COR-L47 (cell line): ENCODE measurements around the gene MMP21.

Experiments used
- DNase-seq: peaks from one replicate; lab custom pipeline; 2025; lab: John Stamatoyannopoulos, UW

MMP21 gene

DNA sequence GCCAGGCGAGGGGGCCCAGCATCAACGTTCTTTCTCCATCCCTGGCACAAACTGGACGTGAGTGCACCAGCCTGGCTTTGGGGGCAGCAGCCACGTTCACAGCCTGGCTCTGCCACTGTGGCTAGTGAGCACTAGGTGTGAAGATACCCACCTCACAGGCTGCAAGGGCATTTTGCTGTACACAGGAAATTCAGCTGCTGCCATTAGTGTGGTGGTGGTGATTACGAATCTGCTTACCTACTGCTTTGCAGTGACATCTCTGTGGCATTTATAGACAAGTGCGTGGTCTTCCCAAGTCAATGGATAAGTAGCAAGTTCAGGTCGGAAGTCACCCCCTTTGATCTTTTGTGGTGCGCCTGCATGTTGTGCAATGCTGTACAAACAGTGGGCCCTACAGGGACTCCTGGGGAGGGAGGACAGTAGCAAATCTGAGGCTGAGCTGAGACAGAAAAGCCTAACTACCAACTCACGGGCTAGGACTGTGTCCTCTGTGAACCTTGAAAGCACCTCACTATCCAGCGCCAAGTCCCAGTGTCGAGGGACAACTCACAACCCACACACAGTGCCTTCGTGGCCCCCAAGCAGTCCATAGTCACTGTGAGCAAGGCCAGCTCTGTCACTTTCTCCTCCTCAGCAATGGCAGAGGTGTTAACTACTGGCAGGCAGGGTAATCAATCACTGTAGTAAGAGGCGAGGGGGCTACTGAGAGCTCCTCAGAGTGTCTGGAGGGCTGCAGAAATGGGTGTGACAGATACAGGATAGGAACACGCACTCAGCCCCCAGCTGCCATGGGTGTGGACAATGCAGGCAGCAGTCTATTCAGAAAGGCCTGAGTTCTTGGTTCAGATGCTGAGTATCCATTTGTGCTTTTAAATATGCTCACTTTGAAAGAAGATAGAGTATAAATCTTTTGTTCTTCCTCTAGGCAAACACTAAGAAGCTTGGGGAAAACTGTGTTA lies 17.0 kb upstream of the MMP21 start:
- no peak for DNase-seq

DNA sequence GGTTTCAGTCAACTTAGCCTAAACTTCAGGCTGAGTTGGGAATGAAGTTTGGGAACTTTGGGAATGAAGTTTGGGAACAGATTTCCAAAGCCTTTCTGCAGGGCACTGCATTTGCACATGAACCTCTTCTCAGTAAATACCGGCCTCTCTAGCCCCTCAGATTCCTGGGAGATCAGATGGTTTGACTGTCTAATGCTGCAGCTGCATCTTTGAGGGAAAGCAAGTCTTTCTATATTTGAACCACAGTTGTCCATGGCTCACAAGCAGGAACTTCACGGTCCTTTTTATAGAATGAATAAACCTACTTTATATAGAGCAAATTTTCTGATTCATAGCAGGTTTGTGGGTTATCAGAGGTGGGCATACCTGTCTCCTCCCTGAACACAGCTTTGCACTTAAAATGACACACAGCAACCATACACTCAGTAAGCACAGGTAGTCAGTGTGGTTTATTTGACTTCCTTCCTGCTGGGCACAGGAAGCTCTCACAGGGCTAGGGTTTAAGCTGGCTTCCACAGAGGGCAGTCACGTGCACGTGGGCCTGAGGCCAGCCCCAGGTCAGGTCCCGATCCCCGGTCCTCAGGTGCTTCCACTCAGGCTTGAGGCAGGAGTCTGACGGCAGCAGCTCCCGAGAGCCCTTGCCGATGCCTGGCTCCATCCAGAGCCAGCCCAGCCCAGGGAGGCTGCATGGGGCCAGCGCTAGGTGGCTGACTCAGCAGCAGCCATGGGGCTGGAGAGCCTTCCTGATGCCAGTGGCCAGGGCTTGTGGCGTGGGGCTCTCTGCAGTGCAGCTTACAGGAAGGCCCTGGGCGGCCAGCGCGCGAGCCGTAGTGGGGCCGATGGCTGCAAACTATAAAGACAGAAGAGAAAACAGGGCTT lies 12.8 kb upstream of the MMP21 start:
- no peak for DNase-seq

DNA sequence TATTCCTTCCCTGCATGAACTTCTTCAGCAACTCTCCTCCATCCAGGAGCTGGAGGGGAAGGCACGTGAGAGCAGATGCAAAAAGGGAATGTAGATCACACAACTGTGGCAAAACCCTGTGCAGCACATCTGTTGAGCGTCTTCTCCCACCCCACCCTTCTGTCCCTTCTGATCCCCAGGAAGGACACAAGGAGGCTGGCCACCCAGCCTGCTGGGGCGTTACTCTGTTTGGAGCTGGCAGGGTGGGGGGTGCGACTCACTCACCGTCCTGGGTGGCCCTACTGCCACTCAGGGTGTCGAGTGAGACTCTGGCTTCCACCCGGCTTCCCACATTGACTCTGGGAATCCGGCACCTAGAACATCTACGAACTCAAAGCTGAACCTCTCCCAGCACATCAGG lies 10.2 kb upstream of the MMP21 start:
- DNase-seq, result no peak

DNA sequence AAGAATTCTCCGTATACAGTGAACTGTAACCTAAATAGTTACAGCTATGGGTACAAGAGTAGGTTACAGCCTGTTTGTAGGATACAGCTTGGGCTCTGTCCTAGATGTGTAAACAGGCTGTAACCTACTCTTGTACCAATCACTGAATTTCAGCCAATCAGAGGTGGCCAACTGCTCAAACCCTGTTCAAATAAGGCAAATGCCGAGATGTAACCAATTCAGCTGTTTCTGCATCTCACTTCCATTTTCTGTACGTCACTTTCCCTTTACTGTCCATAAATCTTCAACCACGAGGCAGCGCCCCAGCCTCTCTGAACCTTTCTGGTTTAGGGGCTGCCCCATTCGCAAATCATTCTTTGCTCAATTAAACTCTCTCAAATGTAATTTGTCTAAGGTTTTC lies 8.3 kb upstream of the MMP21 start:
- no peak for DNase-seq

DNA sequence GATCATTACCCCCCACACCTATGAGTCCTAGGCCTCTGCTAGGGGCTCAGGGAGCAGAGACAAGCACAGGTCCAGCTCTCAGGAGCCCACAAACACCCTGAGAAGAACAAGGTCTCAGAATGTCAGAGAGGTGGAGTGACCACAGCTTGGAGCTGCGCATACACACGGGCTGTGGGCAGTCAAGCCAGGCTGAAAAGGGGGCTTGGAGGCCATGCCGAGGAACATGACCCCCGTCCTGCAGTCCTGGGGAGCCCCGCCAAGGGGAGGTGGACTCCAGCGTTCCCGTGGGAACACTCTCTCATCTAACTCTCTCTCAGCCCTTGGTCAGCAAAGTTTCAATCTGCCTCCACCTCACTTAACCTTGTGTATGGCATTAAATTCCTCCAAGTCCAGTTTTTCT lies 7.8 kb upstream of the MMP21 start:
- DNase-seq, result no peak

DNA sequence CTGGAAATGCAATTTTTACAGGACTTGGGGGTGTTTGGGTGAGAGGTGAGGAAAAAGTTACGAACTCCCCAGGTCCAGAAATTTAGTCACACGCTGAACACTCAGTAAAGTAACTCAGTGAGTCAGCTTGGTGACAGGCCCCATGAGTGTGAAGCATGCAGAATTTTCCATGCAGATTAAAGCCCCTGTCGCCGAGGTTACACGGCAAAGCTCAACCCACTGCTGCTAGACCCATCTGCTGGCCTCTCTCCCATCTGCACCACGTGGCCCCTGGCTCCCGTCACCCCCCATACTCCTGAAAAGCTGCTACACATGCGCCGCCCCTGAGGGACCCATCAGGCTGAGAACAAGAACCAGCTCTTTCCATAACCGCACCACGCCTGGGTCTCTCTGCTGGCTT lies 7.0 kb upstream of the MMP21 start:
- no peak for DNase-seq

DNA sequence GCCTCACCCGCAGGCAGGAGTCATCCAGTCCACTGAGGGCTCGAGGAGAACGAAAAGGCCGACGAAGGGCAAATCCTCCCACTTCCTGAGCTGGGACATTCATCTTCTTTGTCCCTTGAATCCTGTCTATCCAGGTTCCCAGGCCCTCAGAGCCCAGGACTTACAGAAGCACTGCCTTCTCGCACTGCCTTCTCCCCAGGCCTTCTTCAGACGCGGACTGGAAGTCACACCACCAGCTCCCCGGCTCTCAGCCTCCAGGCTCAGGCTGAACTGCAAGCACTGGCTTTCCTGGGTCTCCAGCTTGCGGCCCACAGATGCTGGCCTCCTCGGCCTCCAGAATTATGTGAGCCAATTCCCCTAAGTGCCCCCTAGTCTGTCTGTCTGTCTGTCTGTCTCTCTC lies 6.4 kb upstream of the MMP21 start:
- DNase-seq, result no peak

DNA sequence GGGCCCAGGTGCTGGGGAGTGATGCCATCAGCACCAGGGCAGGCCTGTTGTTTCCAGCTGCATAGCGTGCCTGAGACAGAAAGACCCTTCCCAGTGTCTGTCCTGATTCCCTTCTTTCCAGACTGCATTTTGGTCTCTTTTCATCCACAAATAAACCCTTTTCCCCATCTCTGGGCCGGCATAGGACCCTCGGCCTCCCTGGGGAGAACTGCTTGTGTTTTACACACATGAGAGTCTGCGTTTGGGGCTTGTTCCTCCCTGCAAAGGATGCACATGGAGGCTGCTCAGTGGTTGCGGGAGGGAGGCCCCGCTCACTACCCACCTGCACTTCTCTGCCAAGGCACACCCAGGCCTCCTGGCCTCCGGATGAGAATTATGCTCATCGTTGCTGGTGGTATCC lies 5.8 kb upstream of the MMP21 start:
- DNase-seq, result no peak

DNA sequence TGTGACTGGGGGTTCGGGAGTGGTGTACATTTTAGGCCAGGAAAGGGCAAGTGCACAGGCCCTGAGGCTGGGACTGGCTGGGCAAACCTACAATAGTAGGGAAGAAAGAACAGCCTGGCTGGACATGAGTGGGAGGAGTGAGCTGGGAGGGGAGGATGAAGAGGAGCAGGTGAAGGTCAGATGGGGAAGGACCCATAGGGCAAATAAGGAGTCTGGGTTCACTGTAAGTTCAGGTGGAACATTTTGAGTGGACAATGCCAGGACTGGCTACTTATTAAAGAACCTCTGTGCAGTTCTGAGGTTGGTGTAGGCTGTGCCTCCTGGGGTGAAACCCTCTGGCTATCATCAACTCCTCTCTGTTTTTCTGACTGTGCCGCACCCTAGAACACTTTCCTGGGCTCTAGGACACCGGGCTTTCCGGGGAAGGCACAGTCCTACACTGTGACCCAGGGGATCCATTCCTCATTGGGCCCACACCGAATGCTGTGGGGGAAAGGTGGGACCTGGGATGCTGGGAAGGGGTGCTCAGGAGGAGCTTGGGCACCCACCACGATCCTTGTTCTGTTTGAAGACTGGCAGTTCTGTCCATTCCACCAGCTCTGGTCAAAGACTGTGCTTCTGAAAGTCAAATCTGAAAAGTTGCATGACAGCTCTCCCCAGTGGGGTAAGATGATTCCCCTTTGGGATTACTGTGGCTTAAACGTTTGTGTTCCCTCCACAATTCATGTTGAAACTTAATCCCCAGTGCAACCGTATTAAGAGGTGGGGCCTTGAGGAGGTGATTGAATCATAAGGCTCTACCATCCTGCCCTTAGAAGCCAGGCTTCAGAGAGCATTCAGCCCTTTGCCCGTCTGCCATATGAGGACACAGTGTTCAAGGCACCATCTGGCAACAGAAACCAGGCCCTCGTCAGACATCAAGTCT lies 4.0 kb upstream of the MMP21 start:
- no peak for DNase-seq

DNA sequence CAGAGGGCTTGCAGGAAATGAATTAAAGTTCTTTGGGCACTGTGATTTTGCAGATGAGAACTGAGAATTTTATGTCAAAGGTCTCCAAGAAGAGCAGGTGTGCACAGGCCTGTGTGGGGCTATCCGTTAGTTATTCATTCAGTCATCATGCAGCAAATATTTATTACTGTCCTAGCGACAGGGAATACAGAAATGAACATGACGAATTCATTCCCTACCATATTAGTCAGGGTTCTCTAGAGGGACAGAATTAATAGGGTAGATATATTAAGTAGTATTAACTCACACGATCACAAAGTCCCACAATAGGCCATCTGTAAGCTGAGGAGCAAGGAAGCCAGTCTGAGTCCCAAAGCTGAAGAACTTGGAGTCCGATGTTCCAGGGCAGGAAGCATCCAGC lies 2.9 kb upstream of the MMP21 start:
- no peak for DNase-seq

DNA sequence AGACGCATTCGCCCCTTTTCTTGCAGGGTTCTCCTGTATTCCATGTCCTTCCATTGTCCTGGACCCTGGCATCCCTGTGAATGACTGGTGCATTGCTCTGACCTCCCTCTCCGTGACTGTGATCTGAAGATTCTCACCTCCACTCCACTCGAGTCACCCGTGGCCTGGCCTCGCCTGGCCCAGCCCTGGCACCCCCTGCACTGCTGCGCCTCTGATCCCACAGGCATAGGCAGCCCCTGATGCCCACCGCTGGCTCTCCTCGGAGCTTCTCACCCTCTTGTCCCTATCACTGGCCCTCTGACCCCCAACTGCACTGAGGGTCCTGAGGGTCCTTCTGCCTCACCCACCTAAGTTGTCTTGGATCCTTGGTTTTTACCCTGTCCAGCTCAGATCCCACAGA lies 2.2 kb upstream of the MMP21 start:
- no peak for DNase-seq

DNA sequence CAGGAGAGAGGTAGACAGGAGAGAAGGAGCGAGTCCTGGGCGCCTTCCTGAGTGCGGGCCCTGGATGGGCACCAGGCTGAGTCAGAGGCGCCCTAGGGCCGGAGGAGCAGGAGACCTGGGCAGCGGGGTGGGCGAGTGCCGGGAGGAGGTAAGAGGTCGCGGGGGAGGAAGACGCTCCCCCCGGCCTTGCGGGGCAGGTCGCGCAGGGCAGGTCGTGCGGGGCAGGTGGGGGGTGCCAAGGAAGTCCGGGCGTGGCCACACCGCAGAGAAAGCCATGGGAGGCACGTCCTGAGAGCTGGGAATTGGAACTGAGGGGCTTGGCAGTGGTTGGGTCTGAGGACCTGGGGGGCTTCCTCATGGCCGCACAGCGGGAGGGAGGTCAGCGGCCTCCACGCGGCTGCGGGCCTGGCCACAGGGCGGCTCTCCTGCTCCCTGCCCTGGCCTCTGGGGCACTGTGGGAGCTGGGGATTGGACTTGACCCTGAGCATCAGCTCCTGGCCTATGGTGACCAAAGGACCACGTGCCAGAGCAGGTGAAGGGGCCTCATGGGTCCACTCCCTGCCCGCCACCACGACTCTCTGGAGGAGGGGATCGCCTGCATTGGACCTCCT lies 935 bp downstream of the MMP21 start:
- no peak for DNase-seq

DNA sequence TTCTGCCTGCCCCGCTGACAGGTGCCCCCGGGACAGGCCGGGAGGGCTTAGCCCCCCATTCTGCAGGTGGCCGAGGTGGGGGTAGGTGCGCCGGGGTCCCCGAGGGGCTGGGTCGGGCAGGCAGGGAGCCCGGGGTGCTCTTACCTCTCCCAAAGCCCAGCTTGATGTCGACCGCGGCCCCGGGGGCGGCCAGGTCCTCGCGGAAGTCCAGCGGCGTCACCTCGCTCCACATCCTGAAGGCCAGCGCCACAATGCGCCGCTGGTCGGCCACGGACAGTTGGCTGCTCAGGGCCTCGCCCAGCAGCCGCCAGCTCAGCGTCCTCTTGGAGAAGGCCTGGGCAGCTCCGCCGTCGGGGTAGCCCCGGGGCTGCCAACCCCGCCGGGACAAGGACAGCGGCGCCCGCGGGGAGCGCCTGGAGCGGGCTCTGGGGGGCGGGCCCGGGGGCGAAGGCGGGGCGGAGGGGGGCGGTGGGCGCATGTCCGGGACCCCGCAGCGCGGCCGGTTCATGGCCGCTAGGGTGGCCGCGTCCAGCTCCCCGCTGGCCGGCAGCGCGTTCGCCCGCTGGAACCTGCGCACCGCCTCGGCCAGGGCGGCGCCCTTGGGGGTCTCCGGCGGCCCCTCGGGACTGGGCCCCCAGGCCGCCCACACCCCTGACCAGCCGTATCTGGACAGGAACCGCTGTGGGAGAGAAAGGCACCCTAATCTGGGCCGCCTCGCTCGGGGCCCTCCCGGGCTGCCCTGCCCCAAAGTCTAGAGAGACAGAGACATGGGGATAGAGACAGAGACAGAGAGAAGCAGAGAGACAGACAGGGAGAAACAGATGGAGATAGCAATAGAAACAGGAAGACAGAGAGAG lies 1.7 kb downstream of the MMP21 start:
- DNase-seq, result no peak

DNA sequence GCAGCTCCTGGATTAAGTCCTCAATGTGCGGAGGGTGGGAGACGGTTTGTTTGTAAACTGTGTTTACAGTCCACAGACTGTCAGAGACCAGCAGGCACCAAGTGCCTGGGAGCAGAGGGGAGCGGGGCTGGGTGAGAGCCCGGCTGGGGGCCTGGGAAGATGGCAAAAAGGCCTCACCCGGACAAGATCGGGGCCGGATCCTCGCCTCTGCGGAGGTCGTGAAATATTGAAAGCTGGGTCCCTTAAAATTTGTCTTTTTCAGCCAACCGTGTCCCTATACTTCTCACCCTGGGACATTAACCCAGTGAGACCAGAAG lies 2.8 kb downstream of the MMP21 start:
- no peak for DNase-seq

DNA sequence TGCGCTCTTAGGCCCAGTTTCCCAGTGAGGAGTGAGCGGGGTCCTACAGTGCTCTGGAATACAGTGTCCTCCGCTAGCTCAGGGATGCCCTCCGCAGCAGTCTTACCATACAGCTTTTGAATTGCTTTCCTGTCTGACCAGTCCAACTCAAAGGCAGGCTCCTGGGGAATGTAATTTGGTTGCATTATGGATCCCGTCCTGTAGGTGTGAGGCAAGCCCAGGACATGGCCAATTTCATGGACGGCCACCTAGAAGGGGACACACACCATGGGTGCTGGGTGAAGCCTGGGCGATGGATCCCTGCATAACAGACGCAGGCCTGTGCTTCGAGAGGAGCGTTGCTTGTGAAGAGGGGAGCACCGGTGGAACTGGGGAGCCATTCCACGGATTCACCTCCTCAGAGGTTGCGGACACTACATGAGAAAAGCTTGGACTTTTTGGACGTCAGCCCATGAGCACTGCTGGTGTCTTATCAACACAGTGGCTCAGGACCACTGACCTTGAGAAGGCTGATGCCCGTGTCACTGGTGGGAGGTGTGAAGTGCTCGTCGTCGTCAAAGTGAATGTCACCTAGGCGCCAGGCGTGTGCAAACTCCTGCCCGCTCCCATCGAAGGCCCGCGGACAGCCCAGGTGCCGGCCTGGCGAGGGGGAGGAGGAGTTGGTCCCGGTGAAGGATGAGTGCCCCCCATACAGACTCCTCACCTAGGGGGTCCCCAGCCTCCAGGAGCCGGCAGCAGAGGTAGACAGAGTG lies 3.3 kb downstream of the MMP21 start:
- DNase-seq, result no peak

DNA sequence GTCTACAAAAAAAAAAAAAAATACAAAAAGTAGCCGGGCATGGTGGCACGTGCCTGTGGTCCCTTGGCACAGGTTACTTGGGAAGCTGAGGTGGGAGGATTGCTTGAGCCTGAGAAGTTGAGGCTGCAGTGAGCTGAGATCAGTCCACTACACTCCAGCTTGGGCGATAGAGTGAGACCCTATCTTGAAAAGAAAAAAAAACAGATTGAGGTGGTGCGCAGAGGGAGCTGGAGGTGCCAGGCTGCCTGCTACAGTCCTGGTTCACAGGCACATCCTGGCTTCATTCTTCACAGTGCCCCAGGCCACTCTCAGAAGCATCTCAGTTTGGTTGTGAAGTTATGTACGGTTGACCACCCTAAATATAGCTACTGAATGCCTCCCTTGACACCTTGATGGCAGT lies 4.8 kb downstream of the MMP21 start:
- DNase-seq, result no peak

DNA sequence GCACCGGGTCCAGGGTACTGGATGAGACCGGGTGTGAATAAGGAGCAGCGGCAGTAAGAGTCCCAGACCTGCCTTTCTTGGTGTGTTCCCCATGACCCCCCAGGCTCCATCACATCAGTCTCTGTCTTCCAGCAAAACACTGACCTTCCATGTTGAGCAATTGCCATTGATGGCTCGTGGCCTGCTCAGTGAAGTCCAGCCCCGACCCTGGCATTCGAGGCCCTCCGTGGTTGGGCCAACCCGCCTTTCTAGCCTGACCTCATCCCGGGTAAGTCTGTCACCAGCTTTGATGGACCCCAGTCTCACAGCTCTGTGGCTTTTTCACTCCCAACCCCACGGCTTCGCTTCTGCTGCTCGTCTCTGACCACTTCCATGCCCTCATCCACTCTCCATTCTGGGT lies 6.4 kb downstream of the MMP21 start:
- DNase-seq, result no peak

DNA sequence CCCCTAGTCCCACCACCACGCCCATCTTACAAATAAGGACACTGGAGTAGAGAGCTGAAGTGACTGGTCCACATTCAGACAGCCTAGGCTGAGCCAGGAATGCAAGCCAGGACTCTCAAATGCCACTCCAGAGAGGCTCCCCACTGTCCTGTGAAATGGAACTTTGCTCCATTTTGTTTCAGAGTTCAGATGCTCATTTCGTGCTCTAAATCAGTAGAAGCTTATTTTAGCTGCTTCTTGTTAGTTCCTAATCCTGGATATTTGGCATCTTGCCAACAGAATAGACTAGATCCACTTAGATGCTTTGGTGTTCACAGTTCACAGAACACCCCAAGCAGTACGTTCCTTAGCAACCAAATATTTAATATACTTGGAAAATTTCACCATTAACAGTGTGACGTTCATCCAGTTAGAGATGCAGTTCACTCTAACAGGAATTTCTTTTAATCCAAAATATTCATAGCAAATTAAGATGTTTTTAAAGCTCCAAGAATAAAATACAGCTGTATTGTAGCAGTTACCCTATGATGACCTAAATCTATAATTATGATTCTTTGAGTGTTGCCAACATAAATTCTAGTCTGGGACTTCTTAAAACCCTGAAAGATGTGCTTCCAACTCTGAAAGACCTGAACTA lies 7.3 kb downstream of the MMP21 start:
- no peak for DNase-seq

DNA sequence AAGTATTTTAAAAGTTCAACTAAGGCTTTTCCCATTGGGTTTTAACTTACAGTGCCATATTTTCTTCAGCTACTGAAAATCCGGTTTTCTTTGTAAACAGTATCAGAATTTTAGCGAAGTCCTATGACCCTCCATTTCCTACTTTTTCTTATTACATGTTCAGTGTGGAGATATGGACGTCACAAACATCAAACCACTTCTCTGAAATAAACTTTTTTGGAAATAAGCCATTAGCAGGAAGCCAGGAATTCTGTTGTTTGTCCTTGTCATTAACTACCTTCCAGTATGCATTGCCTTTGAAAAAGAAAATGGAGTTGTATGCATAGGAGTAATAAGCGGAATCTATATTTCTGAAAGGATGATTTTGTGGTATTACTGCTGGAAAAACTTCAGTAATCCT lies 9.1 kb downstream of the MMP21 start:
- no peak for DNase-seq

DNA sequence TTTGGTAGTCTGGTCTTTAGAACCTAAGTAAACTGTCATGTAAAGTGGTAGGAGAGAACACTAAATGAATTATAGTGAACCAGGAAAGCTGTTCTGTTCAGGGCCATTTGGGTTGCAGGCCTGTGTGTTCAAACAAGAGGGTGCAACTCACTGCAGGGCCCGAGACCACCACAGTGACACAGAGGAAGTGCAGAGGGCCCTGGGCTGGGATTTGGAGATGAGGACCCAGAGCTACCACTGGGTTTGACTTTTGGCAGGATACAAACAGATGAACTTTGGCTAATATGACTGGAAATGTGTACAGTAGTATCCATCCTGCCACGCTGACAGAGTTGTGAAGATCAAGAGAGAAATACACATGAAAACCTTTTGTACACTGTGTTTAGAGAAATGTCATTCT lies 9.8 kb downstream of the MMP21 start:
- no peak for DNase-seq
